A549 (cell line): Measurements from ENCODE around the gene GAS5. TPM values are rescaled to one million over a fixed set of nuclear protein-coding genes. Genes with fewer than 3 reads are reported as not detected.
A peak's percentile ranks its signal among the peaks of the same experiment; 100 is the strongest.

ENCODE experiments used
- ATAC-seq, 2 experiments: fragments of 200-7000 bp in 1 of 2; fragments of >200 bp in 1 of 2; cut with Nextera tagmentation in 1 of 2; cut with Tn5 transposase in 1 of 2; 3 replicates each; pipeline versions ENCODE4 v1.8.0 to v1.9.1; 2018 to 2020; ENCODE audit warnings: mild to moderate bottlenecking in 1 of 2, moderate library complexity in 1 of 2
- CTCF ChIA-PET: fragments of 300-600 bp; sonication (Branson Sonifier 250); formaldehyde crosslinking; extraction: SDS; loops from one replicate; lab custom pipeline; 2021; ENCODE audit warnings: antibody characterized with exemption, inconsistent platforms; lab: Yijun Ruan, JAX
- POLR2A ChIA-PET: fragments of 350-600 bp; formaldehyde crosslinking; extraction: SDS; loops from one replicate; lab custom pipeline; 2021; ENCODE audit warnings: antibody characterized with exemption, inconsistent platforms; lab: Yijun Ruan, JAX
- DNase-seq, 2 experiments: peaks; one replicate each; pipeline versions ENCODE4 v3.0.0 to v3.0.0-alpha.2; 2011 to 2016; ENCODE audit warnings: low read depth in 1 of 2, low spot score in 1 of 2
- FAIRE-seq: peaks from 2 replicates; lab custom pipeline; 2011; peaks lifted over from hg19 to GRCh38; lab: Jason Lieb, UNC
- H3K27ac ChIP-seq, 2 experiments: fragments of >200 bp; sonication (Bioruptor Twin); formaldehyde crosslinking; 3 replicates each; pipeline ENCODE4 v1.5.1; 2016 to 2017
- H3K4me1 ChIP-seq: fragments of >200 bp; sonication (Bioruptor Twin); formaldehyde crosslinking; 3 replicates; pipeline ENCODE4 v1.6.1; 2016
- H3K4me2 ChIP-seq: fragments of >200 bp; sonication (Bioruptor Twin); formaldehyde crosslinking; 3 replicates; pipeline ENCODE4 v1.6.1; 2016
- H3K4me3 ChIP-seq: fragments of >200 bp; sonication (Bioruptor Twin); formaldehyde crosslinking; 3 replicates; pipeline ENCODE4 v1.5.1; 2016
- H3K9me3 ChIP-seq: fragments of >200 bp; sonication (Bioruptor Twin); formaldehyde crosslinking; 3 replicates; pipeline ENCODE4 v1.6.1; 2016
- BHLHE40 ChIP-seq: IDR thresholded peaks from 2 replicates; pipeline ENCODE4 v1.6.1; 2012; ENCODE audit warnings: low read depth, low read length, inconsistent platforms
- CBX2 ChIP-seq: fragments of 200-600 bp; sonication (generic); IDR thresholded peaks from 2 replicates; pipeline ENCODE4 v1.6.1; 2016; ENCODE audit warnings: low read depth, mild to moderate bottlenecking, borderline replicate concordance
- EHMT2 ChIP-seq: fragments of 200-600 bp; sonication (generic); IDR thresholded peaks from 2 replicates; pipeline ENCODE4 v1.6.1; 2016; ENCODE audit warnings: antibody characterized with exemption, low read depth, mild to moderate bottlenecking, moderate library complexity
- FOSB ChIP-seq: fragments of 250-450 bp; sonication (Bioruptor Pico); IDR thresholded peaks from 2 replicates; pipeline ENCODE4 v1.5.0; 2020; ENCODE audit warnings: mild to moderate bottlenecking, moderate library complexity
- GATA3 ChIP-seq: IDR thresholded peaks from 2 replicates; pipeline ENCODE4 v1.6.1; 2012; ENCODE audit warnings: borderline replicate concordance
- HOXB13 ChIP-seq: fragments of 250-450 bp; sonication (Bioruptor Pico); IDR thresholded peaks from 2 replicates; pipeline ENCODE4 v1.5.0; 2020; ENCODE audit warnings: low read depth, mild to moderate bottlenecking, moderate library complexity
- HOXB5 ChIP-seq: fragments of 250-450 bp; sonication (Bioruptor Pico); IDR thresholded peaks from 2 replicates; pipeline ENCODE4 v1.5.0; 2020; ENCODE audit warnings: mild to moderate bottlenecking, moderate library complexity
- JUNB ChIP-seq: fragments of >200 bp; sonication (Bioruptor Twin); formaldehyde crosslinking; IDR thresholded peaks from 2 replicates; pipeline ENCODE4 v1.6.1; 2016
- MAFK ChIP-seq: fragments of 450-650 bp; IDR thresholded peaks from 2 replicates; pipeline ENCODE4 v1.6.1; 2014; ENCODE audit not compliant: partially characterized antibody
- NFE2L2 ChIP-seq: fragments of 150-350 bp; conservative IDR thresholded peaks from 2 replicates; pipeline ENCODE4 v1.6.1; 2014; ENCODE audit warnings: low read length
- NR3C1 ChIP-seq: fragments of >200 bp; sonication (Bioruptor Twin); formaldehyde crosslinking; IDR thresholded peaks from 3 replicates; pipeline ENCODE4 v1.6.1; 2017
- PHF8 ChIP-seq: fragments of 200-600 bp; sonication (generic); IDR thresholded peaks from 2 replicates; pipeline ENCODE4 v1.6.1; 2016; ENCODE audit warnings: low read depth, mild to moderate bottlenecking, antibody characterized with exemption, moderate library complexity, borderline replicate concordance
- RAD21 ChIP-seq, 2 experiments: fragments of >200 bp in 1 of 2; sonication (Bioruptor Twin) in 1 of 2; formaldehyde crosslinking in 1 of 2; IDR thresholded peaks in 1 of 2; conservative IDR thresholded peaks in 1 of 2; 2 replicates in 1 of 2; 3 replicates in 1 of 2; pipeline ENCODE4 v1.6.1; 2012 to 2018; ENCODE audit warnings: inconsistent platforms in 1 of 2
- RARB ChIP-seq: fragments of 250-450 bp; sonication (Bioruptor Pico); IDR thresholded peaks from 2 replicates; pipeline ENCODE4 v1.8.0; 2021; ENCODE audit warnings: mild to moderate bottlenecking, moderate library complexity
- RCOR1 ChIP-seq: fragments of 150-350 bp; IDR thresholded peaks from 2 replicates; pipeline ENCODE4 v1.6.1; 2014; ENCODE audit warnings: antibody characterized with exemption, low read length, low read depth
- RFX5 ChIP-seq: fragments of 450-650 bp; IDR thresholded peaks from 2 replicates; pipeline ENCODE4 v1.7.1; 2014; ENCODE audit warnings: antibody characterized with exemption, mild to moderate bottlenecking, moderate library complexity
- SMC3 ChIP-seq: fragments of >200 bp; sonication (Bioruptor Twin); formaldehyde crosslinking; IDR thresholded peaks from 3 replicates; pipeline ENCODE4 v1.6.1; 2018; ENCODE audit warnings: inconsistent platforms
- SREBF2 ChIP-seq: fragments of 450-650 bp; IDR thresholded peaks from 2 replicates; pipeline ENCODE4 v1.6.1; 2014; ENCODE audit warnings: mild to moderate bottlenecking, moderate library complexity
- ZNF302 ChIP-seq: fragments of 250-450 bp; sonication (Bioruptor Pico); IDR thresholded peaks from 2 replicates; pipeline ENCODE4 v1.9.0; 2021; ENCODE audit warnings: inconsistent platforms, mild to moderate bottlenecking, moderate library complexity
- ZSCAN20 ChIP-seq: fragments of 250-450 bp; sonication (Bioruptor Pico); IDR thresholded peaks from 2 replicates; pipeline ENCODE4 v1.8.0; 2022; ENCODE audit warnings: mild to moderate bottlenecking, moderate library complexity
- WGBS: methylation state at CpG from one replicate; pipeline ENCODE4 v1.1.6; 2017; ENCODE audit errors: missing lambda C conversion rate; 5-methylcytosine and 5-hydroxymethylcytosine counted together
- polyA plus RNA-seq, 4 experiments: library from polyadenylated mRNA; depleted of rRNA in 3 of 4; stranded (reverse); fragments of >200 nt; fragmentation: RNase III in 1 of 4; extraction: RNeasy Plus Mini Kit Qiagen cat#74134 plus additional on column Dnase treatment in 1 of 4; gene quantifications; 2 replicates in 3 of 4; 3 replicates in 1 of 4; pipeline ENCODE4 v1.2.3, GENCODE V29; 2011 to 2017
- TF ChIP-seq, protein P1 (sequence below): fragments of 200-600 bp; sonication (generic); IDR thresholded peaks from 2 replicates; pipeline ENCODE4 v1.6.1; 2016; ENCODE audit warnings: antibody characterized with exemption, mild to moderate bottlenecking, moderate library complexity
- TF ChIP-seq, protein P2 (sequence below): fragments of >200 bp; sonication (Bioruptor Twin); formaldehyde crosslinking; IDR thresholded peaks from 3 replicates; pipeline ENCODE4 v1.5.1; 2016
- TF ChIP-seq, protein P3 (sequence below): fragments of 450-650 bp; IDR thresholded peaks from 2 replicates; pipeline ENCODE4 v1.6.1; 2014; ENCODE audit warnings: antibody characterized with exemption
- TF ChIP-seq, protein P4 (sequence below): fragments of >200 bp; sonication (Bioruptor Twin); formaldehyde crosslinking; IDR thresholded peaks from 3 replicates; pipeline ENCODE4 v1.6.1; 2016
- TF ChIP-seq, protein P5 (sequence below): IDR thresholded peaks from 2 replicates; pipeline ENCODE4 v1.6.1; 2012

Gene GAS5
- polyA plus RNA-seq, 2 of the 4 experiments (the other 2 are of a cell fraction), result 376 to 1,735 TPM

DNA sequence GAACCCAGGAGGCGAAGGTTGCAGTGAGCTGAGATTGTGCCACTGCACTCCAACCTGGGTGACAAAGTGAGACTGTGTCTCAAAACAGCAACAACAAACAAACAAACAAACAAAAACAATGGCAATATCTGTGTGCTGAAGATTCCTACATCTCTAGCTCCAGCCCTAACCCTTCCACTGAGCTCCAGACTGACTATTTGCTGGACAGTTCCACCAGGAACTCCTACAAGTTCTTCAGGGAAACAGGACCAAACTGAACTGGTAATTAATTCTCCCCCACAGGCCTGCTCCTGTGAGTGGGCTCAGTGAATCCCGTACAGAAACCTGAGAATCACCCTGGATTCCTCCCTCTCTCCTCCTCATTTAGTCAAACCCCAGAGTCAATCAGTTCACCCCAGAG lies 47.8 kb upstream of the GAS5 start:
- no peaks in the 10 kb centered on the region for H3K4me1 ChIP-seq
- POLR2A ChIA-PET, result no interaction called here
- no peaks in the 10 kb centered on the region for H3K9me3 ChIP-seq
- no peak for FAIRE-seq
- 87% methylated on average over 2 of the region's 2 CpGs for WGBS
- no peak overlapping the region for H3K4me3 ChIP-seq
- no peak for DNase-seq
- no peak overlapping the region for H3K4me2 ChIP-seq
- CTCF ChIA-PET, result interaction anchor here (1.1 to 2.4 kb wide), 6 partner anchors 10 to 47 kb away, joined by 3 to 14 read pairs (median 6); partner anchors contain the start of gene ZBTB37
- no peak for ATAC-seq
- H3K27ac ChIP-seq, result no peak overlapping the region
- TF ChIP-seq SREBF2 (no peak), HOXB13 (CRISPR knock-in tag) (no peak), GATA3 (no peak)
- TF ChIP-seq, protein P1, sequence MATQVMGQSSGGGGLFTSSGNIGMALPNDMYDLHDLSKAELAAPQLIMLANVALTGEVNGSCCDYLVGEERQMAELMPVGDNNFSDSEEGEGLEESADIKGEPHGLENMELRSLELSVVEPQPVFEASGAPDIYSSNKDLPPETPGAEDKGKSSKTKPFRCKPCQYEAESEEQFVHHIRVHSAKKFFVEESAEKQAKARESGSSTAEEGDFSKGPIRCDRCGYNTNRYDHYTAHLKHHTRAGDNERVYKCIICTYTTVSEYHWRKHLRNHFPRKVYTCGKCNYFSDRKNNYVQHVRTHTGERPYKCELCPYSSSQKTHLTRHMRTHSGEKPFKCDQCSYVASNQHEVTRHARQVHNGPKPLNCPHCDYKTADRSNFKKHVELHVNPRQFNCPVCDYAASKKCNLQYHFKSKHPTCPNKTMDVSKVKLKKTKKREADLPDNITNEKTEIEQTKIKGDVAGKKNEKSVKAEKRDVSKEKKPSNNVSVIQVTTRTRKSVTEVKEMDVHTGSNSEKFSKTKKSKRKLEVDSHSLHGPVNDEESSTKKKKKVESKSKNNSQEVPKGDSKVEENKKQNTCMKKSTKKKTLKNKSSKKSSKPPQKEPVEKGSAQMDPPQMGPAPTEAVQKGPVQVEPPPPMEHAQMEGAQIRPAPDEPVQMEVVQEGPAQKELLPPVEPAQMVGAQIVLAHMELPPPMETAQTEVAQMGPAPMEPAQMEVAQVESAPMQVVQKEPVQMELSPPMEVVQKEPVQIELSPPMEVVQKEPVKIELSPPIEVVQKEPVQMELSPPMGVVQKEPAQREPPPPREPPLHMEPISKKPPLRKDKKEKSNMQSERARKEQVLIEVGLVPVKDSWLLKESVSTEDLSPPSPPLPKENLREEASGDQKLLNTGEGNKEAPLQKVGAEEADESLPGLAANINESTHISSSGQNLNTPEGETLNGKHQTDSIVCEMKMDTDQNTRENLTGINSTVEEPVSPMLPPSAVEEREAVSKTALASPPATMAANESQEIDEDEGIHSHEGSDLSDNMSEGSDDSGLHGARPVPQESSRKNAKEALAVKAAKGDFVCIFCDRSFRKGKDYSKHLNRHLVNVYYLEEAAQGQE, result peak; percentile 26; the same call in 1 of the 2 replicates

DNA sequence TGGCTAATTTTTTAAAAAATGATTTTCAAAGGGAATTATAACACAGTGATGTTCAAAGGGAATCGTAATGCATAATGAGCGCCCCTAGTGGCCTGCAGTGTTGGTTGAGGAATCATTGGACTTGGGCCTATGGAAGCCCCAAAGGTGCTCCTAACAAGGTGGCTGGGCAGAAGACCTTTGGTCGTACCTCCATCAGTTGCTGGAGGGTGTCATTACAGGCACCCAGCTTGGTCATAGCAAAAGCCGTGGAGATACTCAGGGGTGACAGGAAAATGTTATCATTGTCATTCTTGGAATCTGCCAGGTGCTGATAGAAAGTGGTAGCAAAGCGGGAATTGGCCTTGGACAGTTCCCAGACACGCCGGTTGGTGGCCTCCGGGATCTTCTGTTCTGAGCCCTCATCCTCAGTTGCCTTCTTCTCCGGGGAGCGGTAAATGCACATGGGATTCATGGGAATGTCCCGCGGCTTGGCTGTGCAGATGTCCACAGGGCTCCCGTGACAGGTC lies 46.6 kb upstream of the GAS5 start:
- FAIRE-seq (peak; percentile 43), ATAC-seq (peak; percentile 85 to 94), DNase-seq (peak; percentile 69 to 71)
- H3K4me1 ChIP-seq, result no peaks in the 10 kb centered on the region
- H3K4me2 ChIP-seq, result no peak overlapping the region
- no peak overlapping the region for H3K27ac ChIP-seq
- CTCF ChIA-PET, result interaction anchor here (0.6 to 2.4 kb wide), 11 partner anchors 10 to 1114 kb away, joined by 3 to 14 read pairs (median 4); no protein-coding TSS in a partner anchor
- H3K4me3 ChIP-seq, result no peak overlapping the region
- 50% methylated on average over 13 of the region's 13 CpGs for WGBS
- POLR2A ChIA-PET, result no interaction called here
- peak; percentile 23 to 54; a peak in 3 of 5 replicates for TF ChIP-seq RAD21 (conservative IDR thresholded peaks at IDR 0.05 in 1 of 2, IDR thresholded peaks at IDR 0.05 in 1 of 2)
- 0 out of 3 replicates have a peak, but pooled peaks have one; percentile 19 for TF ChIP-seq SMC3
- TF ChIP-seq BHLHE40, result no peak
- TF ChIP-seq, protein P2, sequence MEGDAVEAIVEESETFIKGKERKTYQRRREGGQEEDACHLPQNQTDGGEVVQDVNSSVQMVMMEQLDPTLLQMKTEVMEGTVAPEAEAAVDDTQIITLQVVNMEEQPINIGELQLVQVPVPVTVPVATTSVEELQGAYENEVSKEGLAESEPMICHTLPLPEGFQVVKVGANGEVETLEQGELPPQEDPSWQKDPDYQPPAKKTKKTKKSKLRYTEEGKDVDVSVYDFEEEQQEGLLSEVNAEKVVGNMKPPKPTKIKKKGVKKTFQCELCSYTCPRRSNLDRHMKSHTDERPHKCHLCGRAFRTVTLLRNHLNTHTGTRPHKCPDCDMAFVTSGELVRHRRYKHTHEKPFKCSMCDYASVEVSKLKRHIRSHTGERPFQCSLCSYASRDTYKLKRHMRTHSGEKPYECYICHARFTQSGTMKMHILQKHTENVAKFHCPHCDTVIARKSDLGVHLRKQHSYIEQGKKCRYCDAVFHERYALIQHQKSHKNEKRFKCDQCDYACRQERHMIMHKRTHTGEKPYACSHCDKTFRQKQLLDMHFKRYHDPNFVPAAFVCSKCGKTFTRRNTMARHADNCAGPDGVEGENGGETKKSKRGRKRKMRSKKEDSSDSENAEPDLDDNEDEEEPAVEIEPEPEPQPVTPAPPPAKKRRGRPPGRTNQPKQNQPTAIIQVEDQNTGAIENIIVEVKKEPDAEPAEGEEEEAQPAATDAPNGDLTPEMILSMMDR, result peak; percentile 65
- no peak for TF ChIP-seq EHMT2
- H3K9me3 ChIP-seq, result no peaks in the 10 kb centered on the region

DNA sequence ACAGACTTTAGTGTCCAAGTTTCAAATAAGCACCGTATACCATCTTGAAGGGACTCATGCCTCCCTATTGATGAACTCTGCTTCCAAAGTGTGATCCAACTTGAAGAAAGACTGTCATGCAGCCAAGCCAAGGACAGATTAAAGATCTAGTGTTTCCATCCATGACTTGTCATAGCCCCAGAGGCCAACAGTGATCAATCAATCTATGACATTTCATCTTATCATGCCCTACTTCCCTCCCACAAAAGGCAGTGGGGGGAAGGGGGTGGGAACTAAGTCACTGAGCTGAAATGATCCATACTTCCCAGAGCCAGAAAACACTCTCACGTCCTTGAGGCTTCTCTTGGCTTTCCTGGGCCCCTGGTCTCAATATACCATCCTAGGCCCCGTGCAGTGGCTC lies 45.3 kb upstream of the GAS5 start:
- FAIRE-seq (no peak), ATAC-seq (no peak), DNase-seq (no peak)
- H3K27ac ChIP-seq, result no peak overlapping the region
- CTCF ChIA-PET, result interaction anchor here (0.5 to 1.5 kb wide), 4 partner anchors 33 to 147 kb away, joined by 3 to 4 read pairs (median 3); no protein-coding TSS in a partner anchor
- no peaks in the 10 kb centered on the region for H3K4me1 ChIP-seq
- TF ChIP-seq CBX2 (no peak), HOXB13 (CRISPR knock-in tag) (no peak), ZSCAN20 (no peak), NR3C1 (no peak), NFE2L2 (no peak), JUNB (no peak), ZNF302 (CRISPR knock-in tag) (no peak), RCOR1 (no peak), RARB (CRISPR knock-in tag) (no peak), PHF8 (no peak), EHMT2 (no peak), MAFK (no peak), FOSB (CRISPR knock-in tag) (no peak), HOXB5 (CRISPR knock-in tag) (no peak), RFX5 (no peak)
- TF ChIP-seq, protein P3, sequence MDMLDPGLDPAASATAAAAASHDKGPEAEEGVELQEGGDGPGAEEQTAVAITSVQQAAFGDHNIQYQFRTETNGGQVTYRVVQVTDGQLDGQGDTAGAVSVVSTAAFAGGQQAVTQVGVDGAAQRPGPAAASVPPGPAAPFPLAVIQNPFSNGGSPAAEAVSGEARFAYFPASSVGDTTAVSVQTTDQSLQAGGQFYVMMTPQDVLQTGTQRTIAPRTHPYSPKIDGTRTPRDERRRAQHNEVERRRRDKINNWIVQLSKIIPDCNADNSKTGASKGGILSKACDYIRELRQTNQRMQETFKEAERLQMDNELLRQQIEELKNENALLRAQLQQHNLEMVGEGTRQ, result no peak
- TF ChIP-seq, protein P4, sequence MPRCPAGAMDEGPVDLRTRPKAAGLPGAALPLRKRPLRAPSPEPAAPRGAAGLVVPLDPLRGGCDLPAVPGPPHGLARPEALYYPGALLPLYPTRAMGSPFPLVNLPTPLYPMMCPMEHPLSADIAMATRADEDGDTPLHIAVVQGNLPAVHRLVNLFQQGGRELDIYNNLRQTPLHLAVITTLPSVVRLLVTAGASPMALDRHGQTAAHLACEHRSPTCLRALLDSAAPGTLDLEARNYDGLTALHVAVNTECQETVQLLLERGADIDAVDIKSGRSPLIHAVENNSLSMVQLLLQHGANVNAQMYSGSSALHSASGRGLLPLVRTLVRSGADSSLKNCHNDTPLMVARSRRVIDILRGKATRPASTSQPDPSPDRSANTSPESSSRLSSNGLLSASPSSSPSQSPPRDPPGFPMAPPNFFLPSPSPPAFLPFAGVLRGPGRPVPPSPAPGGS, result no peak
- TF ChIP-seq, protein P5, sequence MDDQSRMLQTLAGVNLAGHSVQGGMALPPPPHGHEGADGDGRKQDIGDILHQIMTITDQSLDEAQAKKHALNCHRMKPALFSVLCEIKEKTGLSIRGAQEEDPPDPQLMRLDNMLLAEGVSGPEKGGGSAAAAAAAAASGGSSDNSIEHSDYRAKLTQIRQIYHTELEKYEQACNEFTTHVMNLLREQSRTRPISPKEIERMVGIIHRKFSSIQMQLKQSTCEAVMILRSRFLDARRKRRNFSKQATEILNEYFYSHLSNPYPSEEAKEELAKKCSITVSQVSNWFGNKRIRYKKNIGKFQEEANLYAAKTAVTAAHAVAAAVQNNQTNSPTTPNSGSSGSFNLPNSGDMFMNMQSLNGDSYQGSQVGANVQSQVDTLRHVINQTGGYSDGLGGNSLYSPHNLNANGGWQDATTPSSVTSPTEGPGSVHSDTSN, result no peak
- POLR2A ChIA-PET, result no interaction called here
- no peak overlapping the region for H3K4me3 ChIP-seq
- no peak overlapping the region for H3K4me2 ChIP-seq
- H3K9me3 ChIP-seq, result no peaks in the 10 kb centered on the region
- WGBS, result 51% methylated on average over 3 of the region's 3 CpGs
